NCI-H128 (cell line): ENCODE data around the gene STAP2.
"Not testable (repeated sequence)": the region's sequence is repeated elsewhere in the genome, so short reads cannot be mapped to it uniquely, and the experiment has no call there.

Experiments
- DNase-seq: peaks from one replicate; lab custom pipeline; 2025; ENCODE audit not compliant: unreplicated experiment; lab: John Stamatoyannopoulos, UW

STAP2 gene

DNA sequence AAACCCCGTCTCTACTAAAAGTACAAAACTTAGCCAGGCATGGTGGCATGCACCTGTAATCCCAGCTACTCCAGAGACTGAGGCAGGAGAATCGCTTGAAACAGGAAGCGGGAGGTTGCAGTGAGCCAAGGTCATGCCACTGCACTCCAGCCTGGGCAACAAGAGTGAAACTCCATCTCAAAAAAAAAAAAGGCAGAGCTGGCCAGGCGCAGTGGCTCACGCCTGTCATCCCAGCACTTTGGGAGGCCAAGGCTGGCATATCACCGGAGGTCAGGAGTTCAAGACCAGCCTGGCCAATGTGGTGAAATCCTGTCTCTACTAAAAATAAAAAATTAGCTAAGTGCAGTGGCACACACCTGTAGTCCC, 64.3 kb downstream of the STAP2 start:
- DNase-seq = not testable (repeated sequence)
